Spleen (tissue), 7 donors: ENCODE measurements around the gene MYT1.

Experiments used
- POLR2A ChIP-seq, 3 donors: fragments of 450-650 bp; IDR thresholded peaks; one replicate each; pipeline ENCODE4 v1.5.1; 2017; ENCODE audit warnings: antibody characterized with exemption in 3 of 3, mild to moderate bottlenecking in 1 of 3
- TF ChIP-seq, protein P1 (sequence below), 11 experiments: fragments of 200-600 bp in 7 of 11; fragments of 450-650 bp in 4 of 11; sonication (generic) in 4 of 11; IDR thresholded peaks in 8 of 11; conservative IDR thresholded peaks in 3 of 11; 1 replicate in 7 of 11; 2 replicates in 4 of 11; pipeline versions ENCODE4 v1.4.0 to v1.8.0; 2016 to 2021; ENCODE audit warnings: antibody characterized with exemption in 11 of 11, inconsistent platforms in 4 of 11, mild to moderate bottlenecking in 1 of 11
- donor health status: DM: no; HTN: no; CAD: no; lungs with moderate emphysema.
- donor health status: DM: no; HTN: no; CAD: no.
- donor health status: DM: no; HTN: no; CAD: no.

DNA sequence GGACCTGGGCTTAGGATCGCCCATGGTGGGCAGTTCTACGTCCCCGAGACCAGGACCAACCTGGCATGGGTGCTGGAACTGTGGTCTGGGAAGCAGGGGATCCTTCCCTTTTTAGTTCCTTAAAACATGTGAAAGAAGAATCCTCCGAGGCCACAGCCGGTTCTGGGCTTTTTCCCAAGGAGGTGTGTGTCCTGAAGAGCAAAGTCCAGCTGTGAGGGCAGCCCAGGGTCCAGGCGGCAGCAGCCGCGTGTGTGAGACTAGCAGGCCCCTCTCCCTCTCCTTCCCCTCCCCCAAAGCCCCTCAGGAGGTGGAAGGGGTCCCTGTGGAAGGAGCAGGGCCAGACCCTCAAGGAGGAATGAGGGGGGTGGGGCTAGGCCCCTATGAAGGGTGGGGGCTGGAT lies 56.2 kb downstream of the MYT1 start:
- TF ChIP-seq, protein P1, sequence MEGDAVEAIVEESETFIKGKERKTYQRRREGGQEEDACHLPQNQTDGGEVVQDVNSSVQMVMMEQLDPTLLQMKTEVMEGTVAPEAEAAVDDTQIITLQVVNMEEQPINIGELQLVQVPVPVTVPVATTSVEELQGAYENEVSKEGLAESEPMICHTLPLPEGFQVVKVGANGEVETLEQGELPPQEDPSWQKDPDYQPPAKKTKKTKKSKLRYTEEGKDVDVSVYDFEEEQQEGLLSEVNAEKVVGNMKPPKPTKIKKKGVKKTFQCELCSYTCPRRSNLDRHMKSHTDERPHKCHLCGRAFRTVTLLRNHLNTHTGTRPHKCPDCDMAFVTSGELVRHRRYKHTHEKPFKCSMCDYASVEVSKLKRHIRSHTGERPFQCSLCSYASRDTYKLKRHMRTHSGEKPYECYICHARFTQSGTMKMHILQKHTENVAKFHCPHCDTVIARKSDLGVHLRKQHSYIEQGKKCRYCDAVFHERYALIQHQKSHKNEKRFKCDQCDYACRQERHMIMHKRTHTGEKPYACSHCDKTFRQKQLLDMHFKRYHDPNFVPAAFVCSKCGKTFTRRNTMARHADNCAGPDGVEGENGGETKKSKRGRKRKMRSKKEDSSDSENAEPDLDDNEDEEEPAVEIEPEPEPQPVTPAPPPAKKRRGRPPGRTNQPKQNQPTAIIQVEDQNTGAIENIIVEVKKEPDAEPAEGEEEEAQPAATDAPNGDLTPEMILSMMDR (IDR thresholded peaks at IDR 0.05 in 8 of 11, conservative IDR thresholded peaks at IDR 0.05 in 3 of 11), result no peak
- TF ChIP-seq POLR2A (IDR thresholded peaks at IDR 0.05), result no peak
